Measurements from ENCODE around the gene ATP5F1E.

DNA sequence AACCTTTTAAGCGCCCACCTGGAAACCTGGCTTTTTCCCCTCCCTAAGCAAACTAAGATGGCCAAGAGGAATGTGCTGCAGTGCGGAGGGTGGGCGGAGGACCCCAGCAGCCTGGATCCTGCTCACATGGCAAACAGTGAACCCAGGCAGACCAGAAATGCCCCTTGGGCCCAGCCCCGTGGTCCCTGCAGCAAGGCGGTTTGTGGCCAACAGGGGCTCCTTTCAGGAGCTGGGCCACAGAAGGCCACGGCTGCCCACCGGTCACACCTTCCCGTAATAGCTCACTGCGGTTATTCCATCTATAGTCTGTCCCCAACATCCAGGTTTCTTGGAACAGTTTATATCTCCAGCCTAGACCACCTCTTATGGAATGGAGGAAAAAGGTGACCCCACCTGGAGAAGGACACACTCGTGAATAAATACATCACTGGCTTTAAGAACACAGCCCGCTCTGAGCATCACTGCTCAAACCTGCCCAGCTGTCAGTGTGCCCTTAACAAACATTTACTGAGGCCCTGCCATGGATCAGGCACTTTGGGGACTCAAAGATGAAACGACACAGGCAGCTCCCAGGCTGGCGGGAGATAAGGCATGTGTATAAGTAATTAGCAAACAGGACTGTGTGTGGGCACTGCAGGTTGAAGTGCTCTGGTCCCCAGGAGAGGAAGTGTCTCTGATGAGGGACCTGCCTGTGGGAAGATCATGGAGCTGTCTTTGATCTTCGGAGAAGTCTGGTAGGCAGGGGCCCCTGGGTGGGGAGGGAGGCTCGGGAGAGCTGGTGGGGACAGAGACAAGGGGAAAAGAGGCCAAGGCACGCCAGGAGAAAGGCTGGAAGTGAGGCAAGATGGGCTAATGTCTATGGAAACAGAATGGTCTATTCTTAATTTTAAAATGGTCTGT lies 16.1 kb downstream of the ATP5F1E start:
- no peak for TF ChIP-seq CTCF (IDR thresholded peaks at IDR 0.05; ENCODE audit: insufficient read depth, low read depth, low read length)
- no peak for TF ChIP-seq EZH2 (IDR thresholded peaks at IDR 0.05; ENCODE audit: insufficient read depth, low read length)

Data from astrocyte (in vitro differentiated cells and primary cell).